ENCODE measurements around the gene MT2A.

- TF ChIP-seq ZZZ3 (IDR thresholded peaks at IDR 0.05; ENCODE audit: control insufficient read depth, insufficient read length, low read depth) (no peak), ZNF384 (IDR thresholded peaks at IDR 0.05; ENCODE audit: borderline replicate concordance, low read depth, low read length) (no peak), CTCF (IDR thresholded peaks at IDR 0.05 in 2 of 3, conservative IDR thresholded peaks at IDR 0.05 in 1 of 3; ENCODE audit: control insufficient read depth in 2 of 3, extremely low read depth in 1 of 3, insufficient read depth in 1 of 3, low read depth in 3 of 3, low read length in 3 of 3) (no peak), TCF12 (IDR thresholded peaks at IDR 0.05; ENCODE audit: low read depth, low read length) (no peak), POLR2AphosphoS5 (IDR thresholded peaks at IDR 0.05; ENCODE audit: low read length) (no peak)
Measured at GRCh38 chr16:56580391-56581048, 27.9 kb upstream of the MT2A start.

Data from GM12878 (cell line).